CD4-positive, alpha-beta T cell treated with Interleukin-1 beta for 1 hour (primary cell): ENCODE data around the gene BOD1L1.

Experiments
- DNase-seq, 2 donors: peaks; one replicate each; pipeline ENCODE4 v3.0.0-alpha.2; 2020 to 2022

The BOD1L1 gene

GRCh38 chr4:13523591-13524503 lies 103.7 kb downstream of the BOD1L1 start:
- DNase-seq = no peak

GRCh38 chr4:13523105-13523477 lies 104.4 kb downstream of the BOD1L1 start:
- no peak for DNase-seq

GRCh38 chr4:13522282-13523104 lies 105.0 kb downstream of the BOD1L1 start:
- DNase-seq = no peak

GRCh38 chr4:13521047-13521446 lies 106.5 kb downstream of the BOD1L1 start:
- DNase-seq = no peak
